HG02763 (cell line): ENCODE measurements around the gene GSG1L.
"Not testable (repeated sequence)": the region's sequence is repeated elsewhere in the genome, so short reads cannot be mapped to it uniquely, and the experiment has no call there.

Experiments used
- ATAC-seq: cut with Tn5 transposase; IDR thresholded peaks from one replicate; pipeline ENCODE4 v1.9.1; 2021; ENCODE audit warnings: mild to moderate bottlenecking, moderate library complexity; ENCODE audit not compliant: unreplicated experiment

The GSG1L gene

DNA sequence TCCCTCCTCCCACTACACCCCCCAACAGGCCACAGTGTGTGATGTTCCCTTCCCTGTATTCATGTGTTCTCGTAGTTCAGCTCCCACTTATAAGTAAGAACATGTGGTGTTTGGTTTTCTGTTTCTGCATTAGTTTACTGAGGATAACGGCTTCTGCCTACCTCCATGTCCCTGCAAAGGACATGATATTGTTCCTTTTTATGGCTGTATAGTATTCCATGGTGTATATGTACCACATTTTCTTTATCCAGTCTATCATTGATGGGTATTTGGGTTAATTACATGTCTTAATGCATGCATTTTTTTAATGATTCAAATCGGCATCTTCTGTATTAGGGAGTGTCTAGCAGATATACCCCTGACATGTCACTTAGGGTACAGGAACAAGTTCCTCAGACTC, 320.5 kb downstream of the GSG1L start:
- ATAC-seq, result not testable (repeated sequence)

DNA sequence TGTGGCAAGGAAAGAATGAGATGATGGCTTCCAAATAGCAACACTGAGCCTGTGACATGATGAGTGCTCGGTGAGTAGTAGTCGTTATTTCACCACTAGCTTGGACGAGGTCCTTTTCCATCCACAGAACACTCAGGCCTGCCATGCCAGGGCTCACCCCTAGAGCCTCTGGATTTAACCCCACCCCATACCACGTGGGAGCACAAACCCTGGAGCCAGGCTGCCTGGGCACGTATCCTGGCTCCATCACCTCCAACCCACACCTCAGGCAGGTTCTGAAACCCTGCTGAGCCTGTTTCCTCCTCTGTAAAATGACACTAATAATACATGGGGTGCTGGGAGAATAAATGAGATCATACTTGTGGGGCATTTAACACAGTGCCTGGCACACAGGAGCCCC, 321.2 kb downstream of the GSG1L start:
- no peak for ATAC-seq

DNA sequence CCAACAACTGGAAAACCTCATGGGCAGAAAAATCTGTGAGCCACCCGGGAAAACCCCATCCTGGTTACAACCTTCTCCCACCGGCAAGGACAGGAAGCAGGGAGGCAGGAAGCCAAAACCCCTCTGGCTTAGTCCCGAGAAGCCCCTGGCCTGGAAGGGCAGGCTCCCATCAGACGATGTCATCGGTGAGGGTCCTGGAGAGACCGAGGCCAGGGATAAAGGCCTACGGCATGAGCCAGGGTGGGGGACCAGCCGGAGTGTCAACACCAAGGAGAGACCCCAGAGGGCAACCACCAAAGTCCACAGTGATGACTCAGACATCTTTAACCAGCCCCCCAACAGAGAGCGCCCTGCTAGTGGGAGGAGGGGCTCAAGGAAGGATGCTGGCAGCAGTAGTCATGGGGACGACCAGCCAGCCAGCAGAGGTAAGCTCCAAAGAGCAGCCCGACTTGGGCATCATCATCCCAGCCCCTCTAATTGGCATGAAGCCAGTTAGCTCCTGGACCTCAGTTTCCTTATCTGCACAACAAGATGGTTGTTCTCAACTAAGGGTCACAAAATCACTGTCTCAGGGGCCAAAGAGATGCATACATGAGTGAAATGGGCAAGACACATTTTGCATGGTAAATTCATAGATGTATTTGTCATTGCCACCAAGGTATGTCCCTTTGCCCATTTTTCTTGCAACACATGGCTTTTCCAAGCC, 322.9 kb downstream of the GSG1L start:
- ATAC-seq, result no peak

DNA sequence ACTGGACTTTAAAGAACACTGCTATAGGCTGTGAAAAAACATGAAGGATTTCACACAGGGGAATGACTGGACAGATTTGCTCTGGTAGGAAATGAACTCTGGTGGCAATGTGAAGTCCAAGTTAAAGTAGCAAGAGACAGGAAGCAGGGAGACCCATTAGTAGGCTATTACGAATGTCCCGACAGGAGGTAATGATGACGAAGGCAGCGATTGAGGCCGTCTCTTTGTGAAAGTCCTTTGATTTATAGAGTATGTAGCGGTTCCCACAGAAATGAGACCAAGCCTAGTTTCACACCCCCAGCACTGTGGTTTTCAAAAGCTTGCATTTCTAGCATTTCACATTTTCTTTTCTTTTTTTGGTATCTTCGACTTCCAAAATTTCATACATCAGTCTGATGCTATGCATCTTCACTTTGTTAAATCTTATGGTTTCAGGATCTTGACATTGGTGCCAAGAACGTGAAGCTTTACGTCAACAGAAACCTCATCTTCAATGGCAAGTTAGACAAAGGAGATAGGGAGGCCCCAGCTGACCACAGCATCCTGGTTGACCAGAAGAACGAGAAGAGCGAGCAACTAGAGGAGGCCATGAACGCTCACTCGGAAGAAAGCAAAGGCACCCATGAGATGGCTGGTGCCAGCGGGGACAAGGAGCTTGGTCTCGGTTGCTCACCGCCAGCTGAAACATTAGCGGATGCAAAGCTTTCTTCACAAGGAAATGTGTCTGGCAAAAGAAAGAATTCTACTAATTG, 323.7 kb downstream of the GSG1L start:
- no peak for ATAC-seq

DNA sequence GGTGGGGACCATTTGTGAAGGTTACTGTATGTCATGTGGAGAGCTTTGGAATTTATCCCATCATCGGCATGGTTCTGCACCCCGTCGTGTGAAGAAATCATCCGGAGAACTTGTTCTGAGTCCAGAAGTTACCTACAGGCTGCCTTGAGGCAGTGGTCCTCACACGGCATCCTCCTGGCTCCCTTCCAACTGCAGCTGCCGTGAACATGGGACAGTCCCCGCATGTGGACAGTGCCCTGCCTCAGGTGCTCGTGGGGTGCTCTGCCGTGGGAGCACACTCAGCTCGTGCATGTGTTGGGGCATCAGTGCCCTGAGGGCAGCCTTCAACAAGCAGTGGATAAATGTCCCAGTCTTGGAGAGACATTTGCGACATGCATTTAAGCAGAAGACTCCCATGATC, 324.9 kb downstream of the GSG1L start:
- ATAC-seq, result no peak
